HFFc6 (cell line): ENCODE data around the gene BOK. TPM values are rescaled to one million over a fixed set of nuclear protein-coding genes. Genes with fewer than 3 reads are reported as not detected.
"Not testable (repeated sequence)": the region's sequence is repeated elsewhere in the genome, so short reads cannot be mapped to it uniquely, and the experiment has no call there.

Source experiments
- DNase-seq: peaks from one replicate; pipeline ENCODE4 v3.0.0-alpha.2; 2018
- H3K27ac Mint-ChIP-seq: 2 replicates; pipeline ENCODE4 v1.8.0; 2020; ENCODE audit warnings: mild to moderate bottlenecking, mixed read lengths
- H3K27me3 Mint-ChIP-seq: 2 replicates; pipeline ENCODE4 v1.8.0; 2021; ENCODE audit warnings: mild to moderate bottlenecking, moderate library complexity, mixed read lengths; ENCODE audit not compliant: insufficient read depth
- H3K36me3 Mint-ChIP-seq: 2 replicates; pipeline ENCODE4 v1.8.0; 2021; ENCODE audit warnings: low read depth, mixed read lengths
- H3K4me1 Mint-ChIP-seq: 2 replicates; pipeline ENCODE4 v1.8.0; 2020; ENCODE audit warnings: low read depth, mixed read lengths
- H3K4me3 Mint-ChIP-seq: 2 replicates; pipeline ENCODE4 v1.8.0; 2020; ENCODE audit warnings: mild to moderate bottlenecking, moderate library complexity, mixed read lengths
- H3K9me3 Mint-ChIP-seq: 2 replicates; pipeline ENCODE4 v1.8.0; 2020; ENCODE audit warnings: mild to moderate bottlenecking, mixed read lengths
- CTCF ChIP-seq: fragments of 200-600 bp; sonication (generic); IDR thresholded peaks from 2 replicates; pipeline ENCODE4 v1.5.0; 2021; ENCODE audit warnings: antibody characterized with exemption, mild to moderate bottlenecking
- total RNA-seq, 6 experiments: library from RNA; stranded (reverse); fragmentation: NEBNext Ultra II Directional; extraction: Animal tissue kit (Norgen Biotek cat#: 25700); gene quantifications; 2 replicates in 1 of 6; 3 replicates in 5 of 6; pipeline ENCODE4 v1.2.3, GENCODE V29; 2021

The BOK gene
- total RNA-seq, 6 experiments from 2014 or later: 26.3 to 42.4 (median 29.1) TPM

- Mint-ChIP-seq H3K27me3 (peaks cover 3% of the 10 kb centered on the region), H3K4me3 (no peak overlapping the region), H3K4me1 (peaks cover 14% of the 10 kb centered on the region), H3K36me3 (peaks cover 6% of the 10 kb centered on the region; the same call in 1 of the 2 replicates), H3K9me3 (peaks cover 6% of the 10 kb centered on the region), H3K27ac (peak overlapping the region; percentile 80)
- no peak for DNase-seq
- no peak for TF ChIP-seq CTCF
Observed at GRCh38 chr2:241514986-241515737, 43.4 kb upstream of the BOK start.

GRCh38 chr2:241516520-241516965 lies 42.0 kb upstream of the BOK start:
- Mint-ChIP-seq H3K27me3 (peaks cover 6% of the 10 kb centered on the region), H3K27ac (no peak overlapping the region), H3K4me1 (peaks cover 14% of the 10 kb centered on the region), H3K4me3 (no peak overlapping the region), H3K36me3 (peaks cover 6% of the 10 kb centered on the region; the same call in 1 of the 2 replicates), H3K9me3 (peaks cover 6% of the 10 kb centered on the region)
- no peak for TF ChIP-seq CTCF
- no peak for DNase-seq

- Mint-ChIP-seq H3K9me3 (peaks cover 6% of the 10 kb centered on the region), H3K27ac (no peak overlapping the region), H3K36me3 (peaks cover 6% of the 10 kb centered on the region; the same call in 1 of the 2 replicates), H3K4me1 (peaks cover 14% of the 10 kb centered on the region), H3K27me3 (peaks cover 6% of the 10 kb centered on the region), H3K4me3 (no peak overlapping the region)
- no peak for TF ChIP-seq CTCF
- DNase-seq: no peak
Observed at GRCh38 chr2:241517297-241517696, 41.2 kb upstream of the BOK start.

- no peak overlapping the region for H3K4me3 Mint-ChIP-seq
- H3K36me3 Mint-ChIP-seq: peaks cover 6% of the 10 kb centered on the region; the same call in 1 of the 2 replicates
- TF ChIP-seq CTCF: no peak
- peaks cover 6% of the 10 kb centered on the region for H3K27me3 Mint-ChIP-seq
- H3K27ac Mint-ChIP-seq: no peak overlapping the region
- peaks cover 10% of the 10 kb centered on the region for H3K4me1 Mint-ChIP-seq
- DNase-seq: no peak
- H3K9me3 Mint-ChIP-seq: peaks cover 6% of the 10 kb centered on the region
Observed at GRCh38 chr2:241519669-241520068, 38.9 kb upstream of the BOK start.

- Mint-ChIP-seq H3K36me3 (peaks cover 12% of the 10 kb centered on the region), H3K27ac (no peak overlapping the region), H3K9me3 (peaks cover 20% of the 10 kb centered on the region), H3K27me3 (peaks cover 6% of the 10 kb centered on the region; the same call in 1 of the 2 replicates), H3K4me1 (no peaks in the 10 kb centered on the region), H3K4me3 (no peak overlapping the region)
- no peak for TF ChIP-seq CTCF
- DNase-seq: no peak
Observed at GRCh38 chr2:241522477-241522876, 36.1 kb upstream of the BOK start.

- H3K36me3 Mint-ChIP-seq, DNase-seq, H3K27ac Mint-ChIP-seq, H3K4me1 Mint-ChIP-seq, H3K4me3 Mint-ChIP-seq: not testable (repeated sequence)
- peaks cover 12% of the 10 kb centered on the region for H3K27me3 Mint-ChIP-seq
- peaks cover 18% of the 10 kb centered on the region for H3K9me3 Mint-ChIP-seq
Observed at GRCh38 chr2:241525818-241526780, 32.4 kb upstream of the BOK start.
